ENCODE measurements around the gene KCNQ1.

The KCNQ1 gene

GRCh38 chr11:2807025-2807681, 362.3 kb downstream of the KCNQ1 start:
- H3K4me3 ChIP-seq (ENCODE audit: low read depth, low read length), result no peak overlapping the region
- no peak for TF ChIP-seq CTCF (IDR thresholded peaks at IDR 0.05; ENCODE audit: insufficient read depth, low read depth, low read length, missing control alignments)
- DNase-seq (ENCODE audit: low read depth), result no peak

- no peak overlapping the region for H3K4me3 ChIP-seq (ENCODE audit: low read depth, low read length)
- no peak for DNase-seq (ENCODE audit: low read depth)
- no peak for TF ChIP-seq CTCF (IDR thresholded peaks at IDR 0.05; ENCODE audit: insufficient read depth, low read depth, low read length, missing control alignments)
Measured at GRCh38 chr11:2807801-2808241, 363.0 kb downstream of the KCNQ1 start.

GRCh38 chr11:2808850-2809846, 364.3 kb downstream of the KCNQ1 start:
- DNase-seq (ENCODE audit: low read depth), result no peak
- no peak overlapping the region for H3K4me3 ChIP-seq (ENCODE audit: low read depth, low read length)
- no peak for TF ChIP-seq CTCF (IDR thresholded peaks at IDR 0.05; ENCODE audit: insufficient read depth, low read depth, low read length, missing control alignments)

GRCh38 chr11:2809854-2810253, 365.0 kb downstream of the KCNQ1 start:
- no peak for DNase-seq (ENCODE audit: low read depth)
- H3K4me3 ChIP-seq (ENCODE audit: low read depth, low read length), result no peak overlapping the region
- no peak for TF ChIP-seq CTCF (IDR thresholded peaks at IDR 0.05; ENCODE audit: insufficient read depth, low read depth, low read length, missing control alignments)

GRCh38 chr11:2810411-2811205, 365.8 kb downstream of the KCNQ1 start:
- H3K4me3 ChIP-seq (ENCODE audit: low read depth, low read length), result no peak overlapping the region
- DNase-seq (ENCODE audit: low read depth), result no peak

More at GRCh38 chr11:2810411-2811205, 365.8 kb downstream of the KCNQ1 start:
- TF ChIP-seq CTCF (IDR thresholded peaks at IDR 0.05; ENCODE audit: insufficient read depth, low read depth, low read length, missing control alignments), result no peak
